ENCODE data around the gene B3GNT2. TPM values are rescaled to one million over a fixed set of nuclear protein-coding genes. Genes with fewer than 3 reads are reported as not detected.
"Not testable (repeated sequence)": the region's sequence is repeated elsewhere in the genome, so short reads cannot be mapped to it uniquely, and the experiment has no call there.

Gene B3GNT2
- total RNA-seq, 1 experiment from 2014 or later = 12.3 TPM

- Mint-ChIP-seq H3K27me3 (ENCODE audit: insufficient read depth, unreplicated experiment) (no peaks in the 10 kb centered on the region), H3K9me3 (ENCODE audit: unreplicated experiment) (no peaks in the 10 kb centered on the region), H3K4me1 (ENCODE audit: insufficient read depth, unreplicated experiment) (peaks cover 24% of the 10 kb centered on the region), H3K4me3 (ENCODE audit: unreplicated experiment) (peak overlapping the region; percentile 88), H3K36me3 (ENCODE audit: insufficient read depth, unreplicated experiment) (no peaks in the 10 kb centered on the region), H3K27ac (ENCODE audit: low read depth, unreplicated experiment) (peak overlapping the region; percentile 12)
- POLR2A ChIA-PET = interaction anchor here (0.7 to 1.6 kb wide), 3 partner anchors 67 to 215 kb away, joined by 3 to 8 read pairs (median 6); no protein-coding TSS in a partner anchor
- no TSS peak for BruUV-seq (replicated peaks)
- TF ChIP-seq, protein P1, sequence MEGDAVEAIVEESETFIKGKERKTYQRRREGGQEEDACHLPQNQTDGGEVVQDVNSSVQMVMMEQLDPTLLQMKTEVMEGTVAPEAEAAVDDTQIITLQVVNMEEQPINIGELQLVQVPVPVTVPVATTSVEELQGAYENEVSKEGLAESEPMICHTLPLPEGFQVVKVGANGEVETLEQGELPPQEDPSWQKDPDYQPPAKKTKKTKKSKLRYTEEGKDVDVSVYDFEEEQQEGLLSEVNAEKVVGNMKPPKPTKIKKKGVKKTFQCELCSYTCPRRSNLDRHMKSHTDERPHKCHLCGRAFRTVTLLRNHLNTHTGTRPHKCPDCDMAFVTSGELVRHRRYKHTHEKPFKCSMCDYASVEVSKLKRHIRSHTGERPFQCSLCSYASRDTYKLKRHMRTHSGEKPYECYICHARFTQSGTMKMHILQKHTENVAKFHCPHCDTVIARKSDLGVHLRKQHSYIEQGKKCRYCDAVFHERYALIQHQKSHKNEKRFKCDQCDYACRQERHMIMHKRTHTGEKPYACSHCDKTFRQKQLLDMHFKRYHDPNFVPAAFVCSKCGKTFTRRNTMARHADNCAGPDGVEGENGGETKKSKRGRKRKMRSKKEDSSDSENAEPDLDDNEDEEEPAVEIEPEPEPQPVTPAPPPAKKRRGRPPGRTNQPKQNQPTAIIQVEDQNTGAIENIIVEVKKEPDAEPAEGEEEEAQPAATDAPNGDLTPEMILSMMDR (IDR thresholded peaks at IDR 0.05; ENCODE audit: unreplicated experiment) = no peak
- CTCF ChIA-PET = interaction anchor here (0.6 to 1.0 kb wide), 2 partner anchors 92 to 1078 kb away, joined by 3 read pairs; no protein-coding TSS in a partner anchor
- peak; percentile 48 for DNase-seq (ENCODE audit: unreplicated experiment)
- intact Hi-C loops (cut with micrococcal nuclease) = loop anchor here (2.0 to 5.0 kb wide), 3 partner anchors 92 to 214 kb away; no protein-coding TSS in a partner anchor
These were observed 475 bp downstream of the B3GNT2 start for GRCh38 chr2:62196278-62196901.

DNA sequence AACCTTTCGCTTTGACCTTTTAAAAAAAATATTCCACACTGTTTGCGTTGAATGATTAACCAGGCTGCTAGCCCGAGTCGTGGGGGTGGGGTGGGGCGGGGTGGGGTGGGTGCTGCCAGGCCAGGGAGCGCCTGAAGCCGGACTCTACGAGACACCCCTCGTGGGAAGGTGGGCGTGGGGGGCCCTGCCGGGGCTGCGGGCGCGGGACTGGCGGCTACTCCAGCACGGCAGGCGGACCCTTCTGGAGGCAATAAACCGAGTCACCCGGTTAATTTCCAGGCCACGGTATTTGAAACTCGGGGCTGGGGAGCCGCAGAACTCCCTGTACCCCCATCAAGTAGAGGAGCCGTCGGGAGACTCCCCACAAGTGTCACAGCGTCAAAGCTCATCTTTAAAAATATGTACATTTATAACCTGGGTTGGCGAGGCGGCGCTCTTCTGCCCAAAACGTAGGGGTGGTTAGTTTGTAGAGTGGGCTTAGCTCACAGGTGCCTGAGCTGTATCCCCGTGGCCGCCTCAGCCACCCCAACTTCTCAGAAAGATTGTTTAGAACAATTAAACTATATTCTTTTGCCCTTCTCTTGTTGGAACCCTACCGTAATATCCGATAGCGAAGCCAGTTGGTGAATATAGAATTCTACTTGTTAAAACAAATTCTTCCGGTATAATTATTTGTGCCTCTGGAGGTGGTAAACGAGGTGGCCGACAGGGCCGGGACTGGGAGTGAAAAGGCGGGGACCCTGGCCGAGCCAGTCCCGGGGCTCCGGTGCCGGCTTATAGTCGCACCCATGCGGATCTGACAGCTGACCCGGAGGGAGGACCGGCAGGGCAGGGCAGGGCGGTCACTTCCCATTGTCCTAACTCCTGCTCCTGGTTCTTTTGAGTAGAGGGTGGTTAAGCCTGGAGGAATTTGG is 1.4 kb downstream of the B3GNT2 start:
- no peaks in the 10 kb centered on the region for H3K9me3 Mint-ChIP-seq (ENCODE audit: unreplicated experiment)
- intact Hi-C loops (cut with micrococcal nuclease) = loop anchor here (2.0 to 5.0 kb wide), 3 partner anchors 92 to 214 kb away; no protein-coding TSS in a partner anchor
- ChIA-PET POLR2A (interaction anchor here (0.6 to 1.6 kb wide), 4 partner anchors 57 to 214 kb away, joined by 3 to 8 read pairs (median 4); no protein-coding TSS in a partner anchor), CTCF (interaction anchor here (0.6 to 1.8 kb wide), 8 partner anchors 18 to 1079 kb away, joined by 3 to 5 read pairs (median 3); no protein-coding TSS in a partner anchor)
- TF ChIP-seq, protein P1 (IDR thresholded peaks at IDR 0.05; ENCODE audit: unreplicated experiment) = no peak
- no peaks in the 10 kb centered on the region for H3K27me3 Mint-ChIP-seq (ENCODE audit: insufficient read depth, unreplicated experiment)
- DNase-seq (ENCODE audit: unreplicated experiment) = peak; percentile 39
- peak overlapping the region; percentile 88 for H3K4me3 Mint-ChIP-seq (ENCODE audit: unreplicated experiment)
- peak overlapping the region; percentile 66 for H3K27ac Mint-ChIP-seq (ENCODE audit: low read depth, unreplicated experiment)
- H3K36me3 Mint-ChIP-seq (ENCODE audit: insufficient read depth, unreplicated experiment) = no peaks in the 10 kb centered on the region
- H3K4me1 Mint-ChIP-seq (ENCODE audit: insufficient read depth, unreplicated experiment) = peaks cover 25% of the 10 kb centered on the region
- BruUV-seq (replicated peaks) = no TSS peak

GRCh38 chr2:62197925-62198633 is 2.2 kb downstream of the B3GNT2 start:
- TF ChIP-seq, protein P1 (IDR thresholded peaks at IDR 0.05; ENCODE audit: unreplicated experiment) = no peak
- Mint-ChIP-seq H3K27ac (ENCODE audit: low read depth, unreplicated experiment) (peak overlapping the region; percentile 66), H3K4me3 (ENCODE audit: unreplicated experiment) (peak overlapping the region; percentile 88), H3K4me1 (ENCODE audit: insufficient read depth, unreplicated experiment) (peaks cover 29% of the 10 kb centered on the region), H3K36me3 (ENCODE audit: insufficient read depth, unreplicated experiment) (peaks cover 3% of the 10 kb centered on the region), H3K9me3 (ENCODE audit: unreplicated experiment) (no peaks in the 10 kb centered on the region), H3K27me3 (ENCODE audit: insufficient read depth, unreplicated experiment) (no peaks in the 10 kb centered on the region)
- intact Hi-C loops (cut with micrococcal nuclease) = loop anchor here (2.0 to 5.0 kb wide), 4 partner anchors 91 to 279 kb away; no protein-coding TSS in a partner anchor
- ChIA-PET POLR2A (interaction anchor here (0.6 to 1.6 kb wide), 3 partner anchors 18 to 138 kb away, joined by 4 to 8 read pairs (median 4); no protein-coding TSS in a partner anchor), CTCF (interaction anchor here (0.6 to 1.8 kb wide), 7 partner anchors 18 to 214 kb away, joined by 3 to 5 read pairs (median 3); no protein-coding TSS in a partner anchor)
- BruUV-seq (replicated peaks) = TSS peak; percentile 26
- DNase-seq (ENCODE audit: unreplicated experiment) = no peak

- H3K27me3 Mint-ChIP-seq (ENCODE audit: insufficient read depth, unreplicated experiment); DNase-seq (ENCODE audit: unreplicated experiment); H3K4me3 Mint-ChIP-seq (ENCODE audit: unreplicated experiment); BruUV-seq (replicated peaks); H3K9me3 Mint-ChIP-seq (ENCODE audit: unreplicated experiment); H3K36me3 Mint-ChIP-seq (ENCODE audit: insufficient read depth, unreplicated experiment): not testable (repeated sequence)
- peak overlapping the region; percentile 35 for H3K27ac Mint-ChIP-seq (ENCODE audit: low read depth, unreplicated experiment)
- peaks cover 34% of the 10 kb centered on the region for H3K4me1 Mint-ChIP-seq (ENCODE audit: insufficient read depth, unreplicated experiment)
- POLR2A ChIA-PET = interaction anchor here (0.6 to 1.0 kb wide), 3 partner anchors 17 to 213 kb away, joined by 4 read pairs; no protein-coding TSS in a partner anchor
- intact Hi-C loops (cut with micrococcal nuclease) = loop anchor here (2.0 to 5.0 kb wide), 2 partner anchors 207 to 280 kb away; no protein-coding TSS in a partner anchor
- CTCF ChIA-PET = interaction anchor here (1.5 to 1.8 kb wide), 2 partner anchors 17 to 205 kb away, joined by 5 read pairs; no protein-coding TSS in a partner anchor
These were observed 2.9 kb downstream of the B3GNT2 start for GRCh38 chr2:62198854-62199253.

Data from MCF 10A (cell line).